Chondrocyte (in vitro differentiated cells): ENCODE results near the gene CBFA2T2. TPM values are rescaled to one million over a fixed set of nuclear protein-coding genes. Genes with fewer than 3 reads are reported as not detected.
A peak's percentile ranks its signal among the peaks of the same experiment; 100 is the strongest.

ENCODE experiments used
- DNase-seq: peaks from one replicate; pipeline ENCODE4 v3.0.0; 2021; ENCODE audit warnings: mixed read lengths, low spot score
- H3K27ac Mint-ChIP-seq: one replicate; pipeline ENCODE4 v1.8.0; 2021; ENCODE audit warnings: mild to moderate bottlenecking, moderate library complexity, mixed read lengths; ENCODE audit not compliant: unreplicated experiment
- H3K27me3 Mint-ChIP-seq: 2 replicates; pipeline ENCODE4 v1.8.0; 2021; ENCODE audit warnings: low read depth, mixed read lengths
- H3K36me3 Mint-ChIP-seq: 2 replicates; pipeline ENCODE4 v1.8.0; 2021; ENCODE audit warnings: low read depth, mixed read lengths
- H3K4me1 Mint-ChIP-seq: 2 replicates; pipeline ENCODE4 v1.8.0; 2021; ENCODE audit warnings: low read depth, mild to moderate bottlenecking, mixed read lengths
- H3K4me3 Mint-ChIP-seq: one replicate; pipeline ENCODE4 v1.8.0; 2021; ENCODE audit warnings: mild to moderate bottlenecking, moderate library complexity, mixed read lengths; ENCODE audit not compliant: unreplicated experiment
- H3K9me3 Mint-ChIP-seq: 2 replicates; pipeline ENCODE4 v1.8.0; 2021; ENCODE audit warnings: low read depth, mixed read lengths
- CTCF ChIP-seq: fragments of 200-600 bp; sonication (generic); IDR thresholded peaks from 2 replicates; pipeline ENCODE4 v1.5.0; 2021; ENCODE audit warnings: antibody characterized with exemption, mild to moderate bottlenecking, moderate library complexity
- total RNA-seq: library from RNA; stranded (reverse); gene quantifications from 3 replicates; pipeline ENCODE4 v1.2.1, GENCODE V29; 2021

Gene CBFA2T2
- total RNA-seq, 1 donor from 2014 or later: 23.5 TPM

- no peak overlapping the region for H3K27ac Mint-ChIP-seq
- H3K36me3 Mint-ChIP-seq: no peaks in the 10 kb centered on the region
- no peaks in the 10 kb centered on the region for H3K9me3 Mint-ChIP-seq
- TF ChIP-seq CTCF: no peak
- H3K27me3 Mint-ChIP-seq: no peaks in the 10 kb centered on the region
- DNase-seq: no peak
- H3K4me3 Mint-ChIP-seq: no peak overlapping the region
- peaks cover 21% of the 10 kb centered on the region for H3K4me1 Mint-ChIP-seq
These were observed 85.4 kb downstream of the CBFA2T2 start for GRCh38 chr20:33575282-33575681.

DNA sequence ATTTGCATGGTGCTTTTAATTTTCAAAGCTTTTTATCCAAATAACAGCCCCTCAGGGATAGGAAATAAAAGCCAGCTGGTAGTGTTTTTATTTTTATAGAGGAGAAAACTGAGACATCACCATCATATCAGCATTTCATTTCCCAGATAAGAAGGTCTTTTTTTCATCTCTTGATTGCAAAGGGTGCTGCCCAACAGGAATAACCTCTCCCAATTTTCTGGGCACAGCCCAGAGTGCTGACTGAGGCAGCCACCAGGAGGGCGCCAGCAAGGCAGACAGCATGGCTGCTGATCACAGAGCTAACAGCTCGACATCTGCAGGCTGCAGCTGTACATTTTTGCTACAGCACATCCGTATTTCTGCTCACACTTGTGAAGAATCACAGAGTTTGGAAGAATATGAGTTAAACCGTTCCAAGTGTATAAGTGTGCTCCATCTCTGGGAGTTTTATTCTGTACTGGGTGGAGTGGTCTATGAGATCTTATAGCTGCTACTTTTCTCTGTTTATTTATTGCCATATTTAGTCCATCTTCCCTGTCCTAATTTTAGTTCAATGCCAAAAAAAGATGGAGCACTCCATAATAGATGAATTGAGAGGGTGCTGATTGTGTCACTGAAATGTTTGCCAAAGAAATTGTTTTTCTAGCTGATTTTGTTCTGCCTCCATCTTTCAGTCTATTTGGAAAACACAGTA is 86.7 kb downstream of the CBFA2T2 start:
- Mint-ChIP-seq H3K27ac (peak overlapping the region; percentile 51), H3K9me3 (no peaks in the 10 kb centered on the region), H3K4me1 (peaks cover 26% of the 10 kb centered on the region), H3K4me3 (no peak overlapping the region), H3K36me3 (no peaks in the 10 kb centered on the region), H3K27me3 (no peaks in the 10 kb centered on the region)
- peak; percentile 29 for TF ChIP-seq CTCF
- no peak for DNase-seq

DNA sequence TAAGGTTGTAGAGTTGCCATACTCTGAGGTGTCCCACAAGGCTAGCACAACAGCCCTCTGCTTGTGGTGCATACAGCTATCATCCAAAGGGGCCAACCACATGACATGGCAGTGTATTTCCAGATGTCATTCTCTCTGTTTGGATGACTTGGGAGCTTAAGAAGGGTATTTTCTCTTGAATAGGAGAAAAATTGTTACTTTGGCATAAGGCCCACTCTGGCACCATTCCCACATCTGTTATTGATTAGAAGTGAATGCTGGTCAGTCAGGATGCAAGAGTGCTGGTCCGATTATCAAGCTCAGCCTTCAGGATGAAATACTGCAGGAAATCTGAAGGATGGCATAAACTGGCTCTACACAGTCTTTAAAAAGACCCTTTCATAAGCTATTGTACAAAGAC is 88.6 kb downstream of the CBFA2T2 start:
- Mint-ChIP-seq H3K4me1 (peaks cover 29% of the 10 kb centered on the region), H3K36me3 (no peaks in the 10 kb centered on the region), H3K27me3 (no peaks in the 10 kb centered on the region), H3K9me3 (no peaks in the 10 kb centered on the region), H3K27ac (no peak overlapping the region), H3K4me3 (no peak overlapping the region)
- no peak for DNase-seq
- TF ChIP-seq CTCF: no peak

DNA sequence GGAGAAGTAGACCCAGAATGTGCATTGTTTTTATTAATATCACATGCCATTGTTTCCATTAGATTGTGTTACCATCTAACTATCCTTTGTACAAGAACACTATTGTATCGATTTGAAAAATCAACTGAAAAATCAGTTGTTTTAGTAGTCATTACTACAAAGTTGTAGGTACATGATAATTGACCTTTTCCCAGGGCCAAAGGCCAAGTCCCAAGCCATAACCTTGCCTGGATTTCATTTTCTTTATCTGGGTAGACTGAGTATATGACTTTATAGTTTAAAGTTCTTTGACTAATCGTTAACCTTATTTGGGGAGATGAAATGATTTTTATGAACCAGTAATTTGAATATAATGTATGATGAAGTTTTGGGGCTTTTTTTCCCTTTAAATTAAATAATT is 93.2 kb downstream of the CBFA2T2 start:
- no peak overlapping the region for H3K4me3 Mint-ChIP-seq
- no peaks in the 10 kb centered on the region for H3K9me3 Mint-ChIP-seq
- H3K27me3 Mint-ChIP-seq: no peaks in the 10 kb centered on the region
- peaks cover 36% of the 10 kb centered on the region for H3K4me1 Mint-ChIP-seq
- no peak overlapping the region for H3K27ac Mint-ChIP-seq
- DNase-seq: no peak
- no peak for TF ChIP-seq CTCF
- no peaks in the 10 kb centered on the region for H3K36me3 Mint-ChIP-seq

DNA sequence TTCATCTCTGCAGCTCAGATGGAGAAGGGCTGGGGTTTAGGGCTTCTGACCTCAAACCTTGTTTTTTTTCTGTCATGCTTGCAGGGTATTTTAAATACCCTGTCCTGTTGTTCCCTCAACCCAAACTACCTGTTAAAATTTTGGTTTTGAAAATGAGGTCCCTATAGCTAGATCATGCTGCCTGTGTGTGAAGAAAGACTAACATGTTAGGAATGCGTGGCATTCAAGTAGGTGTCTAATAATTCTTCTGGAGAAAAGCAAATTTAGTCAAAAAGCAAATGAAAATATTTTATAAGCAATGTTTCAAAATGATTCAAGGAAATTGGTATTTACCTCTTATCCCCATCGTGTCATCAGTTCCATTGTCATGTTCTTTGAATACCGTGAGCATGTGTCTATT is 95.1 kb downstream of the CBFA2T2 start:
- H3K4me3 Mint-ChIP-seq: no peak overlapping the region
- no peaks in the 10 kb centered on the region for H3K27me3 Mint-ChIP-seq
- H3K27ac Mint-ChIP-seq: peak overlapping the region; percentile 53
- H3K4me1 Mint-ChIP-seq: peaks cover 30% of the 10 kb centered on the region
- no peaks in the 10 kb centered on the region for H3K9me3 Mint-ChIP-seq
- no peak for TF ChIP-seq CTCF
- no peak for DNase-seq
- no peaks in the 10 kb centered on the region for H3K36me3 Mint-ChIP-seq
